ENCODE measurements around the gene HASPIN.

DNA sequence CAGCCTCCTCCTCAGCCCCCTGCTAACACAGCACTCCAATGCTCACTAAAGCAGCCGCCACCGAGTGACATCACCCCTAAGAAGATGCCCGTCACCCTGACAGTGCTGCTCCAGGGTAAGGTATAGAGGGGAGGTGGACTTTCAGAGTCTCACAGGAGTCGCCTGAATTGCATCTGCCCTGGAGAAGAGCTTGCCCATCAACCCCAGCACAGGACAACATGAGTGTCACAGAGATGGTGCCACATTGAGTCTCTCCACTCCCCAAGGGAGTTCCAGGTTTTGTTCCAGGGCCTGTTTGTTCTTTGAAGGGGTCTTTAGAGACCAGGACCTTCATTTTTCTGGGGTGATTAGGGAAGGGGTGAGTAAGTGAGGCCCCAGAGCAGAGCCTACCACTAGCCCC is 25.6 kb upstream of the HASPIN start:
- TF ChIP-seq, protein P1, sequence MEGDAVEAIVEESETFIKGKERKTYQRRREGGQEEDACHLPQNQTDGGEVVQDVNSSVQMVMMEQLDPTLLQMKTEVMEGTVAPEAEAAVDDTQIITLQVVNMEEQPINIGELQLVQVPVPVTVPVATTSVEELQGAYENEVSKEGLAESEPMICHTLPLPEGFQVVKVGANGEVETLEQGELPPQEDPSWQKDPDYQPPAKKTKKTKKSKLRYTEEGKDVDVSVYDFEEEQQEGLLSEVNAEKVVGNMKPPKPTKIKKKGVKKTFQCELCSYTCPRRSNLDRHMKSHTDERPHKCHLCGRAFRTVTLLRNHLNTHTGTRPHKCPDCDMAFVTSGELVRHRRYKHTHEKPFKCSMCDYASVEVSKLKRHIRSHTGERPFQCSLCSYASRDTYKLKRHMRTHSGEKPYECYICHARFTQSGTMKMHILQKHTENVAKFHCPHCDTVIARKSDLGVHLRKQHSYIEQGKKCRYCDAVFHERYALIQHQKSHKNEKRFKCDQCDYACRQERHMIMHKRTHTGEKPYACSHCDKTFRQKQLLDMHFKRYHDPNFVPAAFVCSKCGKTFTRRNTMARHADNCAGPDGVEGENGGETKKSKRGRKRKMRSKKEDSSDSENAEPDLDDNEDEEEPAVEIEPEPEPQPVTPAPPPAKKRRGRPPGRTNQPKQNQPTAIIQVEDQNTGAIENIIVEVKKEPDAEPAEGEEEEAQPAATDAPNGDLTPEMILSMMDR (IDR thresholded peaks at IDR 0.05; ENCODE audit: control extremely low read depth in 1 of 3, insufficient read depth in 1 of 3, low read depth in 1 of 3, low read length in 3 of 3): no peak
- TF ChIP-seq TAF1 (IDR thresholded peaks at IDR 0.05; ENCODE audit: low read depth, low read length): no peak
- no peak for TF ChIP-seq BCL11A (IDR thresholded peaks at IDR 0.05; ENCODE audit: low read depth in 2 of 2, low read length in 2 of 2)
- no peak for TF ChIP-seq POLR2AphosphoS5 (IDR thresholded peaks at IDR 0.05; ENCODE audit: low read depth, low read length)
- TF ChIP-seq RAD21 (IDR thresholded peaks at IDR 0.05 in 1 of 2, conservative IDR thresholded peaks at IDR 0.05 in 1 of 2; ENCODE audit: low read depth in 2 of 2, low read length in 2 of 2): no peak
- TF ChIP-seq JUN (IDR thresholded peaks at IDR 0.05; ENCODE audit: low read depth, low read length): no peak
- TF ChIP-seq BRCA1 (IDR thresholded peaks at IDR 0.05; ENCODE audit: low read depth, low read length): no peak
- no peak for TF ChIP-seq EZH2 (IDR thresholded peaks at IDR 0.05; ENCODE audit: low read depth, low read length, severe bottlenecking)
- no peak for TF ChIP-seq POLR2A (IDR thresholded peaks at IDR 0.05; ENCODE audit: control extremely low read depth in 1 of 2, low read depth in 2 of 2, low read length in 2 of 2)
- TF ChIP-seq, protein P2, sequence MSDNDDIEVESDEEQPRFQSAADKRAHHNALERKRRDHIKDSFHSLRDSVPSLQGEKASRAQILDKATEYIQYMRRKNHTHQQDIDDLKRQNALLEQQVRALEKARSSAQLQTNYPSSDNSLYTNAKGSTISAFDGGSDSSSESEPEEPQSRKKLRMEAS (IDR thresholded peaks at IDR 0.05): no peak
- TF ChIP-seq EGR1 (IDR thresholded peaks at IDR 0.05; ENCODE audit: borderline replicate concordance, low read depth, low read length): no peak
- no peak for TF ChIP-seq YY1 (IDR thresholded peaks at IDR 0.05; ENCODE audit: low read depth, low read length)

Measured in H1 (cell line).